IPS DF 6.9 (cell line): ENCODE data around the gene NBPF9.
"Not testable (repeated sequence)": the region's sequence is repeated elsewhere in the genome, so short reads cannot be mapped to it uniquely, and the experiment has no call there.

Experiments
- DNase-seq: peaks from one replicate; pipeline ENCODE4 v3.0.0-alpha.2; 2013; ENCODE audit warnings: low read depth, low spot score
- H3K27ac ChIP-seq: one replicate; pipeline ENCODE4 v1.5.1; 2013; ENCODE audit warnings: low read length, control low read depth
- H3K27me3 ChIP-seq: 2 replicates; pipeline ENCODE4 v1.6.1; 2013; ENCODE audit warnings: mild to moderate bottlenecking, low read length; ENCODE audit not compliant: control insufficient read depth, insufficient read depth
- H3K36me3 ChIP-seq: 2 replicates; pipeline ENCODE4 v1.6.1; 2013; ENCODE audit warnings: low read length; ENCODE audit not compliant: control insufficient read depth, insufficient read depth
- H3K4me1 ChIP-seq: 2 replicates; pipeline ENCODE4 v1.6.1; 2013; ENCODE audit warnings: low read length; ENCODE audit not compliant: control insufficient read depth, insufficient read depth
- H3K4me3 ChIP-seq: 2 replicates; pipeline ENCODE4 v1.5.1; 2013; ENCODE audit warnings: mild to moderate bottlenecking, low read length
- H3K9me3 ChIP-seq: 2 replicates; pipeline ENCODE4 v1.6.1; 2013; ENCODE audit warnings: low read length, inconsistent platforms; ENCODE audit not compliant: control insufficient read depth, insufficient read depth
- WGBS: extraction: QIAGEN DNeasy Blood & Tissue Kit; methylation state at CpG from one replicate; pipeline ENCODE4 v1.1.7; 2013; ENCODE audit warnings: mixed read lengths, missing lambda C conversion rate; ENCODE audit not compliant: insufficient read length, insufficient coverage; 5-methylcytosine and 5-hydroxymethylcytosine counted together

The NBPF9 gene

DNA sequence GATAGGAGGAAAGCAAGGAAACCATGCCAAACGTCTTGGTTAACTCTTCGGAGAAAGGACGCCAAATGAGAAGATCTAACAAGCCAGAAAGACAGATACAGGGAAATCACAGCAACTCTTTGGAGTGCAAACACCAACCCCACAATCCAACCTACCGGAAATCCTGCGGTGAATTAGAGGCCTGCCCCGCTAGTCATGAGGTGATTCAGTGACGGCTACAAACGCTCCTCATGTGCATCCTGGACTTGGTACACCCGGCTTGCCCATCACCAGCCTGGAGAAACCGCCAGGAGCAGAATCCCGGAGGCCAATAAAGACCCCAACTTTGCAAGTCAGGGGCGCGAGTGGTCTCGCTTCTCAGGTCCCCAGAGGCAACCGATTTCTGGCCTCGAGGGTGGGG, 777 bp downstream of the NBPF9 start:
- DNase-seq, H3K27ac ChIP-seq, H3K9me3 ChIP-seq, H3K27me3 ChIP-seq, H3K4me3 ChIP-seq, H3K4me1 ChIP-seq, H3K36me3 ChIP-seq: not testable (repeated sequence)
- no CpG with 5 or more reads among the region's 16 CpGs for WGBS

DNA sequence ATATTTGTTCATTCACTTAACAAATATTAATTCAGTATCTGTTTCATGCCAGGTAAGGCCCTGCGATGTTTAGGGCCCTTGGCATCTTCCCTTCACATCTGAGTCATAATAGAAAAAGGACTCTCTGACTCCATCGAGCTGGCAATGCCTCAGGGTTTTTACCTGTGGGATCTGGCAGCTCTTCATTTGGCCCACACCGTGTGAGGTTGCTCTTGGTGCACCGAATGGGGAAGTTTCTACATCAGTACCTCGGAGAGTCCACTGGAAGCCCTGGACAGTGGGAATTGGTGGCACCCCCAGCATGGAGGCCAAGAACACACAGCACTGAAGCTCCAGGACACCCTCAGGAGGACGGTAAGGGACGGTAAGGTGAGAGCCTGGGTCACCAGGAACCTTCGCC, 5.1 kb downstream of the NBPF9 start:
- WGBS: no CpG with 5 or more reads among the region's 8 CpGs
- DNase-seq, H3K27me3 ChIP-seq, H3K27ac ChIP-seq, H3K4me3 ChIP-seq, H3K4me1 ChIP-seq, H3K9me3 ChIP-seq, H3K36me3 ChIP-seq: not testable (repeated sequence)

DNA sequence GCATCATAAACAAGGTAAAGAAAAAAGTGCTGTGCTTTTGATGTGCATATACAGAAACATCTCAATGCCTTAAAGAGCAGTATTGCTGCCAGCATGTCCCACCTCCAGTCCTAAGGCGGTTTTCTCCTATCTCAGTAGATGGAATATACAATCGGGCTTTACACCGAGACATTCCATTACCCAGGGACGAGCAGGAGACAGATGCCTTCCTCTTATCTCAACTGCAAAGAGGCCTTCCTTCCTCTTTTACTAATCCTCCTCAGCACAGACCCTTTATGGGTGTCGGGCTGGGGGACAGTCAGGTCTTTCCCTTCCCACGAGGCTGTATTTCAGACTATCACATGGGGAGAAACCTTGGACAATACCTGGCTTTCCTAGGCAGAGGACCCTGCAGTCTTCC, 10.2 kb downstream of the NBPF9 start:
- no CpG with 5 or more reads among the region's 6 CpGs for WGBS
- H3K36me3 ChIP-seq, H3K27ac ChIP-seq, H3K9me3 ChIP-seq, H3K27me3 ChIP-seq, H3K4me3 ChIP-seq, H3K4me1 ChIP-seq, DNase-seq: not testable (repeated sequence)

DNA sequence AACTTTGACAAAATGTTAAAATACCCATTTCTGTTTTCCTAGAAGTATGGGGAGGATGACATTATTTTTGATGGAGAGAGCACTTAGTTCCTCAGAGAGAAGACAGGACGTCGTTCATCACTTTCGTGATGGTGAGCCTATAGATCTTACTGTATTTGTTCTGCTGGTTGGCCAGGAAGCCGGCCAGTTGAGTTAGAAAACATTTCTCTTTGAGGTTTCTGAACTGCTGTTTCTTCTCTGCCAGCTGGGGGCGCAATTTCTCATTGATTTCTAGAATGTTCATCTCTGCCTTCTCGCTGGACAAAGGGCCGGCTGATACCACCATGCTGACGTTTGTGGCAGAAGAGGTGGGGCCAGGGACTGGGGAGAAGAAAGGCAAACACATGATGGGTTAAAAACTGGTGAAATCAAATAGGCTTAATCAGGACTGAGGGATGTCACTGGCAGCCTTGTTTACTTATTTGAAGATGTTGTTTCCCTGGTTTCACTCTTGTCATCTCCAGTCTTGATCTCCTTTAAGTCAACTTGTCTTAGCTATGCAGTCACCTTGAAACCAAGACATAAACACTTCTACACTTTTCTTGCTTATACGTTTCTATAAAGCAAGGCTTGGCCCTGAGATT, 27.7 kb downstream of the NBPF9 start:
- not testable (repeated sequence) for DNase-seq, H3K4me1 ChIP-seq, H3K9me3 ChIP-seq, H3K36me3 ChIP-seq, H3K4me3 ChIP-seq, H3K27me3 ChIP-seq, H3K27ac ChIP-seq
- no CpG with 5 or more reads among the region's 9 CpGs for WGBS

DNA sequence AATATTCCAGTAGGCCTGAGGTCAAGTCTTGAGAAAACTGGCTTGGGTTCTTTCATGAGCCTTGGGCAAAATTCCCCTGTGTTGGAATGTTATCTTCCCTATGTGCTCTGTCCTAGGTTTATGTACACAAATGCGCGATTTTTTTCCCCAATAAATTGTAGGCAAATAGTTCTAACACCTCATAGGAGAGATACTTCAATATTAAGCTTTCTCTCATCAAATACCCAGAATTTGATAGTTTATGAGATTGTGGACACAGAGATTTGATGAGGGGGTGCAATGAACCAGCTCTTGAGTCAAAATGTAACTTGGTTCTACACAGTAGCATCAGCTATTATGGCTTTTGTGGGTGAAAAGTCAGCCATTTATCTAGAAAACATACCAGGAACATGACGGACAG, 38.7 kb downstream of the NBPF9 start:
- not testable (repeated sequence) for H3K9me3 ChIP-seq, H3K36me3 ChIP-seq, H3K27me3 ChIP-seq, H3K27ac ChIP-seq, H3K4me3 ChIP-seq, DNase-seq, H3K4me1 ChIP-seq
- WGBS: no CpG with 5 or more reads among the region's 3 CpGs

DNA sequence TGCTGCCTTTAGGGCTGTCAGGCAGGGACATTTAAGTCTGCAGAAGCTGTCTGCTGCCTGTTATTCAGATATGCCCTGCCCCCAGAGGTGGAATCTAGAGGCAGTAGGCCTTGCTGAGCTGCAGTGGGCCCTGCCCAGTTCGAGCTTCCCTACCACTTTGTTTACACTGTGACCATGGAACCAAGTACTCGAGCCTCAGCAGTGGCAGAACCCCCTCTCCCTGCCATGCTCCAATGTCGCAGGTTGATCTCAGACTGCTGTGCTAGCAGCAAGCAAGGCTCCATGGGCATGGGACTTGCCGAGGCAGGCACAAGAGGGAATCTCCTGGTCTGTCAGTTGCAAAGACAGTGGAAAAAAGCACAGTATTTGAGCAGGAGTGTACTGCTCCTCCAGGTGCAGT, 60.3 kb downstream of the NBPF9 start:
- no CpG with 5 or more reads among the region's 4 CpGs for WGBS
- H3K4me1 ChIP-seq, H3K4me3 ChIP-seq: not testable (repeated sequence)

DNA sequence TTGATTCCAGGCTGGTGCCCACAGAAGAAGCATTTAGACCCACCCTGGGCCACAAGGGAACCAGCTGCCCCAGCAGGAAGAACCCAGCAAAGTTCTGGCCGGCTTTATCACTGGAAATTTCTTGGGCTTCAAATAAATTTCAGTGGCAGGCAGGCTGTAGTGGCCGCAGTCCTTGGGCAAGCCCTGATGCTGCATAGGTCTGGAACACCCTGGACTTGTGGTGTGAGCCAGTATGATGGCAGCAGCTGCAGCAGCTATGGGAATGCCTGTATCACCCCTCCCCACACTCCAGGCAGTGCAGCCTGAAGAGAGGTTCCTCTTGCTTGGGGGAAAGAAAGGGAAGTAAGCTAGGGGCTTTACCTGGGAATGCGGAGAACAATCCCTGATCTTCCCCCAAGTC, 69.4 kb downstream of the NBPF9 start:
- H3K9me3 ChIP-seq, H3K4me3 ChIP-seq, H3K4me1 ChIP-seq, H3K27me3 ChIP-seq, H3K27ac ChIP-seq, H3K36me3 ChIP-seq, DNase-seq: not testable (repeated sequence)
- no CpG with 5 or more reads among the region's 3 CpGs for WGBS

More for the DNA sequence above, 60.3 kb downstream of the NBPF9 start:
- not testable (repeated sequence) for H3K27me3 ChIP-seq, DNase-seq, H3K9me3 ChIP-seq, H3K27ac ChIP-seq, H3K36me3 ChIP-seq

DNA sequence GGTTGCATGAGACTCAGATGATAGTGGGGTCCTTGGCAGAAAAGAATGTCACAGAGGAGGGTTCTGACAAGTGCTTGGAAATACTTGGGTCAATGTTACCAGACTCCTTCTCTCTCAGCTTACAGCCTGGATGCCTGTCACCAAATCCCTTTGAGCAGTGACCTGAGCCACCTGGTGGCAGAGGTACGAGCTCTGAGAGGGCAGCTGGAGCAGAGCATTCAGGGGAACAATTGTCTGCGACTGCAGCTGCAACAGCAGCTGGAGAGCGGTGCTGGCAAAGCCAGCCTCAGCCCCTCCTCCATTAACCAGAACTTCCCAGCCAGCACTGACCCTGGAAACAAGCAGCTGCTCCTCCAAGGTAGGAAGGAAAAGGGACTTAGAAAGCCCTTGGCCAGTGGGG, 79.0 kb downstream of the NBPF9 start:
- DNase-seq, H3K4me3 ChIP-seq, H3K9me3 ChIP-seq, H3K27me3 ChIP-seq, H3K36me3 ChIP-seq, H3K27ac ChIP-seq, H3K4me1 ChIP-seq: not testable (repeated sequence)
- no CpG with 5 or more reads among the region's 3 CpGs for WGBS

DNA sequence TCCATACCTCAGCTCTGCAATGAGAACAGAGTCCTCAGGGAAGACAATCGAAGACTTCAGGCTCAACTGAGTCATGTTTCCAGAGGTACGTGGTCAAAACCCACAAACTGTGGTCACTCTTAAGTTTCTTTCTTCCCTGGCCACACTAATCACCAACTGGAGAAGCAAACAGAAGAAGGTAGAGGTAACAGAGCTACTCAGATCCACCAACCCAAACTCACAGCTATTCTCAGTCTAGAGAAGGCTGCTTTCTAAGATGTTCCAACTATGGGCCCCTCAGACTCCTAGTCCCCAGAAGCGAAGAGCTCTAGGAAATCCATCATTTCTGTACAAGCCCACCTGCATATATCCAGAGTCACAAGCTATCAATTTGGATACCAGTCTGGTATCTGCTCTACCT, 84.8 kb downstream of the NBPF9 start:
- H3K9me3 ChIP-seq, H3K36me3 ChIP-seq, H3K4me3 ChIP-seq, H3K27me3 ChIP-seq, H3K4me1 ChIP-seq, H3K27ac ChIP-seq, DNase-seq: not testable (repeated sequence)
- no CpG with 5 or more reads among the region's 3 CpGs for WGBS

DNA sequence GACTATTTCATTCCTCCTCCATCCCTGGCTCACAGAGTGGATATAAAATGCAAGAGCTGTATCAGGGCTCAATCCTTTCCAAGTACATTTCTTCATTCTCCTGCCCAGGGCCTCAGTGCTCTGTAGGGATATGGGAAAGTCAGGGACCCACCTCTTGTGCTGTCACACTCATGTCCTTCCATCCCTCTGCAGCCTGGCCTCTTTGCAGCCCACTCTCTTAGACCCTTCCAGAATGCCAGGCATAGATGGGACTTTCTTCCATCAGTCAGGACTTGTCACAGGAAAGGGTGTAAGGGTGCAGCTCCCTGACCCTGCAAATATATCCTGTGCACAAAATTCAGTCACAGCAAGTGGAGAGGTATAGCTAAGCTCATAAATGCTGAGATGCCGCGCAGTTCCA, 86.7 kb downstream of the NBPF9 start:
- not testable (repeated sequence) for H3K9me3 ChIP-seq, H3K27me3 ChIP-seq, H3K4me3 ChIP-seq, H3K27ac ChIP-seq, H3K4me1 ChIP-seq, H3K36me3 ChIP-seq, DNase-seq
- no CpG with 5 or more reads among the region's 2 CpGs for WGBS

DNA sequence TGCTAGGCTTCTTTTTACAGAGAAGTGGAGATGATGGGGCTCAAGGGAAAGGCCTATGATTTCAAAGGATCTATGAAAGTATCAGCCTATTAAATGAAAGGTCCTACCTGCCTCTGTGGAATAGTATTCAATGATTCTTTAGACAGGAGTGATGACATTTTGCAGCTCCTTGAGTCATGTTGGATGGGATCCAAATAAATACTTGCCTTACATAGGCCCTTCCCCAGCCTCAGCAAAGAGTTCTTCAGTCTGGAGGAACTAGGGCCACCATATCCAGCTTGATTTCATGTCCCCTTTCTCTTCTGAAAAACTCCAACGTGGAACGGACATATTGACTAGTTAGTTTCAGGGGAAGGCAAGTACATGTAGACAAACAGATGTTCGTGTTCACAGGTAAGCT, 87.8 kb downstream of the NBPF9 start:
- H3K27me3 ChIP-seq, H3K27ac ChIP-seq, H3K4me1 ChIP-seq, DNase-seq, H3K36me3 ChIP-seq, H3K9me3 ChIP-seq, H3K4me3 ChIP-seq: not testable (repeated sequence)
- no CpG with 5 or more reads among the region's 3 CpGs for WGBS
